OCI-LY3 (cell line): ENCODE measurements around the gene SERPINI2.

Experiments used
- H2AFZ ChIP-seq: fragments of 200-600, 300-600 bp; shearing (Covaris generic); 2 replicates; pipeline ENCODE4 v1.6.0; 2014; ENCODE audit warnings: antibody characterized with exemption, low read depth, low read length
- H3K27ac ChIP-seq: fragments of 200-600, 300-600 bp; sonication (generic); 2 replicates; pipeline ENCODE4 v1.5.1; 2014; ENCODE audit warnings: mild to moderate bottlenecking, low read length, moderate library complexity, mixed read lengths
- H3K27me3 ChIP-seq: fragments of 200-600, 300-600 bp; sonication (generic); 2 replicates; pipeline ENCODE4 v1.6.1; 2014; ENCODE audit warnings: low read depth, low read length, mixed read lengths
- H3K36me3 ChIP-seq: fragments of 200-600, 300-600 bp; sonication (generic); replicated peaks from 2 replicates; pipeline ENCODE3; 2014; ENCODE audit warnings: low read depth, low read length, mixed read lengths
- H3K4me1 ChIP-seq: fragments of 300-600, 200-600 bp; sonication (generic); 2 replicates; pipeline ENCODE4 v1.6.1; 2014; ENCODE audit warnings: low read length, mixed read lengths
- H3K4me2 ChIP-seq: fragments of 200-600, 300-600 bp; sonication (generic); 2 replicates; pipeline ENCODE4 v1.6.1; 2014; ENCODE audit warnings: low read length, mixed read lengths
- H3K4me3 ChIP-seq: fragments of 300-600, 200-600 bp; sonication (generic); 2 replicates; pipeline ENCODE4 v1.5.1; 2014; ENCODE audit warnings: antibody characterized with exemption, mild to moderate bottlenecking, low read length, moderate library complexity
- H3K79me2 ChIP-seq: fragments of 300-600, 200-600 bp; shearing (Covaris generic); 2 replicates; pipeline ENCODE4 v1.6.1; 2014; ENCODE audit warnings: mild to moderate bottlenecking, low read length, mixed read lengths
- H3K9ac ChIP-seq: fragments of 300-600, 200-600 bp; shearing (Covaris generic); 2 replicates; pipeline ENCODE4 v1.6.0; 2014; ENCODE audit warnings: mild to moderate bottlenecking, low read length, moderate library complexity
- H3K9me3 ChIP-seq: fragments of 200-600, 300-600 bp; shearing (Covaris generic); 2 replicates; pipeline ENCODE4 v1.6.1; 2014; ENCODE audit warnings: low read length, mixed read lengths; ENCODE audit not compliant: insufficient read depth
- H4K20me1 ChIP-seq: fragments of 200-600, 300-600 bp; sonication (generic); 2 replicates; pipeline ENCODE4 v1.6.1; 2016; ENCODE audit warnings: low read length, mixed read lengths; ENCODE audit not compliant: insufficient read depth
- EZH2phosphoT487 ChIP-seq: fragments of 200-600 bp; shearing (Covaris generic); IDR thresholded peaks from 2 replicates; pipeline ENCODE4 v1.6.1; 2018; ENCODE audit warnings: antibody characterized with exemption, mixed run types, low read depth
- TF ChIP-seq, protein P1 (sequence below): fragments of 200-600, 300-600 bp; sonication (generic); IDR thresholded peaks from 2 replicates; pipeline ENCODE4 v1.5.1; 2014; ENCODE audit warnings: antibody characterized with exemption, low read length, low read depth

SERPINI2 gene

DNA sequence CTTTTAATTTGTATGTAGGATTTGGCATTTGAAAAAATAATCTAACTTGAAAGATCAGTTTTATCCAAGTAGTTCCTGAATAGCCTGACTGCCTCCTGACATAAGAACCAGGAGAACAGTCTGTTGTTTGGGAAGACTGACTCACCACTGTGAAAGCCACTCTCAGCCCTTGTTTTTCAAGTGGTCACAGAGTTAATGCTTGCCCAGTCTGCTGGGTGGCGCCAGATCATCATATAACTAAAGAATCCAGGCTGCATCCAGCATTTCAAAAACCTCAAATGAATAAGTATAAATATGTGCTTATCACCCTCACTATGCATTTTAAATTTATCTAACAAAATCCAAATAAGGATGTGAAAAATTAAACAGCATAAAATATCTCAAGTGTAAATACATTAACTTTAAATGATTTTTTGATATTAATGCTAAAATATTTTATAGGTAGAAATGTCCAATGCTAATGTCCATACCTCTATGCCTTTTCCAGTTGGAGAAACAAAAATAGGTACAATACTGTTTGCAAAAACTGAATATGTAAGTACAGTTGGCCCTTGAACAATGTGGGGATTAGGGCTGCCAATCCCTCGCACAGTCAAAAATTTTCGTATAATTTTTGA lies 66.9 kb downstream of the SERPINI2 start:
- Histone ChIP-seq H3K79me2 (no peaks in the 10 kb centered on the region), H3K4me2 (no peak overlapping the region), H2AFZ (no peak overlapping the region), H3K9ac (no peak overlapping the region), H3K27ac (no peak overlapping the region), H4K20me1 (no peaks in the 10 kb centered on the region), H3K36me3 (no peaks in the 10 kb centered on the region), H3K4me1 (no peaks in the 10 kb centered on the region), H3K27me3 (no peaks in the 10 kb centered on the region), H3K9me3 (no peaks in the 10 kb centered on the region), H3K4me3 (no peak overlapping the region)
- TF ChIP-seq EZH2phosphoT487: no peak
- TF ChIP-seq, protein P1, sequence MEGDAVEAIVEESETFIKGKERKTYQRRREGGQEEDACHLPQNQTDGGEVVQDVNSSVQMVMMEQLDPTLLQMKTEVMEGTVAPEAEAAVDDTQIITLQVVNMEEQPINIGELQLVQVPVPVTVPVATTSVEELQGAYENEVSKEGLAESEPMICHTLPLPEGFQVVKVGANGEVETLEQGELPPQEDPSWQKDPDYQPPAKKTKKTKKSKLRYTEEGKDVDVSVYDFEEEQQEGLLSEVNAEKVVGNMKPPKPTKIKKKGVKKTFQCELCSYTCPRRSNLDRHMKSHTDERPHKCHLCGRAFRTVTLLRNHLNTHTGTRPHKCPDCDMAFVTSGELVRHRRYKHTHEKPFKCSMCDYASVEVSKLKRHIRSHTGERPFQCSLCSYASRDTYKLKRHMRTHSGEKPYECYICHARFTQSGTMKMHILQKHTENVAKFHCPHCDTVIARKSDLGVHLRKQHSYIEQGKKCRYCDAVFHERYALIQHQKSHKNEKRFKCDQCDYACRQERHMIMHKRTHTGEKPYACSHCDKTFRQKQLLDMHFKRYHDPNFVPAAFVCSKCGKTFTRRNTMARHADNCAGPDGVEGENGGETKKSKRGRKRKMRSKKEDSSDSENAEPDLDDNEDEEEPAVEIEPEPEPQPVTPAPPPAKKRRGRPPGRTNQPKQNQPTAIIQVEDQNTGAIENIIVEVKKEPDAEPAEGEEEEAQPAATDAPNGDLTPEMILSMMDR: peak; percentile 75

DNA sequence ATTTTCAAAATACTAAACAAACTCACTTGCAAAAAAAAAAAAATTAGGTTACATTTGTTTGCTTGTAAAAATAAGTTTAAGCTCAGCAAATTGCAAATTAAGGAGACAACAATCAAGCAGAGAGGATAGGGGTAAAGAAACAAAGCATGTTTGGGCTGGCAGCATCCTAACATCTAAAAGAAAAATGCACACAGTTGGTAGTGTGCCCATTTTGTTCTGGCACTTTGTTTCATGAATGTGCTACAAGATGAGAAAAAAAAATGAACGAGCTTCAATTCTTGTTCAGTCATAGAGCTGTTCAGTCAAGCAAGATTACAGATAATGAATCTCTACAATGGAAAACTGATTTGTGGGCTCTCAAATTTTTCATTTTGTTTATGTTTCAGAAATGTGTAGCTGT lies 76.0 kb downstream of the SERPINI2 start:
- Histone ChIP-seq H3K9ac (no peak overlapping the region), H3K4me3 (no peak overlapping the region), H3K4me1 (no peaks in the 10 kb centered on the region), H4K20me1 (no peaks in the 10 kb centered on the region), H3K27ac (no peak overlapping the region), H3K79me2 (no peaks in the 10 kb centered on the region), H3K4me2 (no peak overlapping the region), H3K27me3 (no peaks in the 10 kb centered on the region), H3K36me3 (no peaks in the 10 kb centered on the region), H3K9me3 (no peaks in the 10 kb centered on the region), H2AFZ (no peak overlapping the region)
- TF ChIP-seq EZH2phosphoT487: no peak

DNA sequence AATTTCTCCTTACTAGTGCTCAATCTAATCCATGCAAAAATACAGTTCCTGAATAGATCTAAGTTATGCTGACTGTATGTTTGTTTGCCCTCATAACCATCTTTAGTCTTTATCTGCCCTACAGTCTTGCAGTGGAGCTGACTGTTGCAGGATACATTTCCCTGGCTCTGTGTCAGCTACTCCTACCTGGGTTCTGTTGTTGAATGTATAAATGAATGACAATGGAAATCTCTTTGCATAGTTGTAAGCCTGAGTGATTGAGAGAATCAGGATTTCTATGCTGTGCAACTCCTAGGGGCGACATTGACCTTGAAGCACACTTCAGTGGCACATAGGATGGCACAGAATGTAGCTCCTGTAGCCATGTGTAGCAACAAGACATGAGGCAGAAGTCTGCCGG lies 77.8 kb downstream of the SERPINI2 start:
- no peaks in the 10 kb centered on the region for H3K27me3 ChIP-seq
- TF ChIP-seq, protein P1: no peak
- no peak for TF ChIP-seq EZH2phosphoT487
- no peak overlapping the region for H3K4me3 ChIP-seq
- no peak overlapping the region for H3K27ac ChIP-seq
- no peaks in the 10 kb centered on the region for H3K4me1 ChIP-seq
- no peaks in the 10 kb centered on the region for H3K79me2 ChIP-seq
- no peak overlapping the region for H3K4me2 ChIP-seq
- no peaks in the 10 kb centered on the region for H4K20me1 ChIP-seq
- H3K9ac ChIP-seq: no peak overlapping the region
- no peaks in the 10 kb centered on the region for H3K9me3 ChIP-seq
- H2AFZ ChIP-seq: no peak overlapping the region
- H3K36me3 ChIP-seq: no peaks in the 10 kb centered on the region

DNA sequence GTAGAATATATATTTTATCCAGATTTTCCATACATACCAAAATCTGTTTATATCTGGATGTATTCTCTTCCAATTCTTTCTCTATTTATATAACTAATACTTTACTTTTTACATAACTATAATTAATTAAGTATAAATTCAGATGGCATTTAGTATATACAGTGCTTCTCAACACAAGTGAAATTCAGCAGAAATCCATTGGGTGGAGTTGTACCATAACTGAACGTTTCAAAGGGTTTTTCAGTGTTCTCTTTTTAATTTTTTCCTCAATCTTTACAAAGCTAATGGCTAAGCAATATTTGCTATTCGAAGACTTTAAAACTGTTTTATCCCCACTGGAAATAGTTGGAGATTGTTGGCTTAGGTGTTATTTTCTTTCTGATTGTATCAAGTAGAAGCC lies 79.8 kb downstream of the SERPINI2 start:
- Histone ChIP-seq H3K4me2 (no peak overlapping the region), H3K79me2 (no peaks in the 10 kb centered on the region), H3K4me3 (no peak overlapping the region), H4K20me1 (no peaks in the 10 kb centered on the region), H3K27me3 (no peaks in the 10 kb centered on the region), H3K4me1 (no peaks in the 10 kb centered on the region), H3K9me3 (no peaks in the 10 kb centered on the region), H2AFZ (no peak overlapping the region), H3K27ac (no peak overlapping the region), H3K36me3 (no peaks in the 10 kb centered on the region), H3K9ac (no peak overlapping the region)
- TF ChIP-seq EZH2phosphoT487: no peak
- TF ChIP-seq, protein P1: peak; percentile 37
